Gastrocnemius medialis (tissue), 4 donors: ENCODE measurements around the gene TUFT1. TPM values are rescaled to one million over a fixed set of nuclear protein-coding genes. Genes with fewer than 3 reads are reported as not detected.
"Not testable (repeated sequence)": the region's sequence is repeated elsewhere in the genome, so short reads cannot be mapped to it uniquely, and the experiment has no call there.

Experiments
- ATAC-seq, 2 donors: fragments of 150-250 bp; one replicate each; pipeline ENCODE4 v1.9.1; 2016
- DNase-seq, 2 donors: peaks; one replicate each; pipeline ENCODE4 v3.0.0-alpha.2; 2019
- H3K27ac ChIP-seq, 4 donors: fragments of 200-600 bp; sonication (generic); 1 replicate in 1 of 4; 2 replicates in 3 of 4; pipeline ENCODE4 v1.5.1; 2016 to 2018; ENCODE audit warnings: mild to moderate bottlenecking in 2 of 4, moderate library complexity in 1 of 4
- H3K27me3 ChIP-seq, 3 donors: fragments of 200-600 bp; sonication (generic) in 2 of 3; 1 replicate in 1 of 3; 2 replicates in 2 of 3; pipeline versions ENCODE4 v1.5.1 to v1.6.0; 2016 to 2019; ENCODE audit warnings: mild to moderate bottlenecking in 1 of 3, moderate library complexity in 1 of 3
- H3K36me3 ChIP-seq, 2 donors: fragments of 200-600 bp; sonication (generic) in 1 of 2; one replicate each; pipeline ENCODE4 v1.5.1; 2017 to 2018
- H3K4me1 ChIP-seq, 2 donors: fragments of 200-600 bp; sonication (generic) in 1 of 2; one replicate each; pipeline ENCODE4 v1.5.1; 2016 to 2017; ENCODE audit warnings: mild to moderate bottlenecking in 2 of 2
- H3K4me3 ChIP-seq, 4 donors: fragments of 200-600 bp; sonication (generic) in 3 of 4; 1 replicate in 1 of 4; 2 replicates in 3 of 4; pipeline ENCODE4 v1.5.1; 2016 to 2019; ENCODE audit warnings: mild to moderate bottlenecking in 2 of 4
- H3K9me3 ChIP-seq, 3 donors: fragments of 200-600 bp; sonication (generic) in 2 of 3; 1 replicate in 1 of 3; 2 replicates in 2 of 3; pipeline ENCODE4 v1.5.1; 2016 to 2019
- CTCF ChIP-seq, 5 experiments: fragments of 450-650 bp in 3 of 5; fragments of 200-600 bp in 2 of 5; sonication (generic) in 2 of 5; IDR thresholded peaks in 4 of 5; conservative IDR thresholded peaks in 1 of 5; 1 replicate in 4 of 5; 2 replicates in 1 of 5; pipeline ENCODE4 v1.5.1; 2016 to 2019; ENCODE audit warnings: antibody characterized with exemption in 5 of 5, mild to moderate bottlenecking in 3 of 5, moderate library complexity in 3 of 5
- POLR2A ChIP-seq, 2 donors: fragments of 450-650 bp; IDR thresholded peaks; one replicate each; pipeline ENCODE4 v1.6.1; 2017; ENCODE audit warnings: antibody characterized with exemption in 2 of 2, mild to moderate bottlenecking in 2 of 2, moderate library complexity in 2 of 2
- in situ Hi-C, 4 donors: fragments of 200-750 bp; cut with MboI; loops; one replicate each; pipeline versions ENCODE4 v1.15.0 to v1.8.0; 2017; ENCODE audit warnings: low sequenced_read_pairs in 4 of 4
- intact Hi-C: fragments of 100-400 bp; cut with DNase I; formaldehyde crosslinking; loops from one replicate; pipeline ENCODE4 v1.15.1; 2023; ENCODE audit warnings: low total_unique reads
- total RNA-seq, 4 donors: library from RNA; depleted of rRNA; stranded (reverse); fragments of >200 nt; gene quantifications; one replicate each; pipeline versions ENCODE4 v1.1.0 to v1.2.3, GENCODE V29; 2016

TUFT1 gene
- total RNA-seq, 4 donors from 2014 or later = 1.2 to 4.0 (median 2.7) TPM

GRCh38 chr1:151616505-151616849, 76.4 kb downstream of the TUFT1 start:
- no peak for TF ChIP-seq CTCF (IDR thresholded peaks at IDR 0.05 in 4 of 5, conservative IDR thresholded peaks at IDR 0.05 in 1 of 5)
- no peak for TF ChIP-seq POLR2A (IDR thresholded peaks at IDR 0.05)
- Histone ChIP-seq H3K9me3 (no peaks in the 10 kb centered on the region), H3K36me3 (no peaks in the 10 kb centered on the region), H3K4me1 (peaks cover 56 to 72% of the 10 kb centered on the region in 2 donors), H3K4me3 (no peak overlapping the region), H3K27me3 (no peaks in the 10 kb centered on the region), H3K27ac (peak overlapping the region in 1 of 4 donors; percentile 2)
- ATAC-seq (no peak), DNase-seq (no peak)
- intact Hi-C loops = no loop called here
- in situ Hi-C loops = loop anchor here in 1 of 4 donors (25.0 kb wide), 1 partner anchor 221 kb away; the partner anchor contains the start of genes C2CD4D and RORC

GRCh38 chr1:151618003-151618402, 77.9 kb downstream of the TUFT1 start:
- Histone ChIP-seq H3K4me1 (peaks cover 62 to 81% of the 10 kb centered on the region in 2 donors), H3K27ac (peak overlapping the region in 2 of 4 donors; percentile 3 to 90)
- intact Hi-C loops = no loop called here

GRCh38 chr1:151618470-151618869, 78.4 kb downstream of the TUFT1 start:
- in situ Hi-C loops = loop anchor here in 1 of 4 donors (25.0 kb wide), 1 partner anchor 219 kb away; the partner anchor contains the start of genes C2CD4D and RORC
- no peak overlapping the region for H3K4me3 ChIP-seq
- DNase-seq (no peak), ATAC-seq (no peak)
- TF ChIP-seq POLR2A (IDR thresholded peaks at IDR 0.05) = no peak
- no peak for TF ChIP-seq CTCF (IDR thresholded peaks at IDR 0.05 in 4 of 5, conservative IDR thresholded peaks at IDR 0.05 in 1 of 5)
- intact Hi-C loops = no loop called here
- H3K36me3 ChIP-seq = no peaks in the 10 kb centered on the region
- H3K27me3 ChIP-seq = no peaks in the 10 kb centered on the region
- H3K27ac ChIP-seq = peak overlapping the region in 2 of 4 donors; percentile 83 to 90
- peaks cover 58 to 76% of the 10 kb centered on the region in 2 donors for H3K4me1 ChIP-seq
- no peaks in the 10 kb centered on the region for H3K9me3 ChIP-seq

More at GRCh38 chr1:151618003-151618402, 77.9 kb downstream of the TUFT1 start:
- Histone ChIP-seq H3K9me3 (no peaks in the 10 kb centered on the region), H3K27me3 (no peaks in the 10 kb centered on the region), H3K36me3 (no peaks in the 10 kb centered on the region), H3K4me3 (no peak overlapping the region)
- ATAC-seq (no peak), DNase-seq (no peak)
- TF ChIP-seq POLR2A (IDR thresholded peaks at IDR 0.05) = no peak
- no peak for TF ChIP-seq CTCF (IDR thresholded peaks at IDR 0.05 in 4 of 5, conservative IDR thresholded peaks at IDR 0.05 in 1 of 5)
- in situ Hi-C loops = loop anchor here in 1 of 4 donors (25.0 kb wide), 1 partner anchor 219 kb away; the partner anchor contains the start of genes C2CD4D and RORC

GRCh38 chr1:151618996-151619395, 78.9 kb downstream of the TUFT1 start:
- H3K9me3 ChIP-seq, ATAC-seq, H3K4me3 ChIP-seq, intact Hi-C loops, DNase-seq, H3K27me3 ChIP-seq, H3K36me3 ChIP-seq: not testable (repeated sequence)
- in situ Hi-C loops = loop anchor here in 1 of 4 donors (25.0 kb wide), 1 partner anchor 218 kb away; the partner anchor contains the start of genes C2CD4D and RORC
- peak overlapping the region; percentile 82 to 90 (median 83) for H3K27ac ChIP-seq
- H3K4me1 ChIP-seq = peaks cover 52 to 72% of the 10 kb centered on the region in 2 donors

GRCh38 chr1:151619489-151620093, 79.5 kb downstream of the TUFT1 start:
- H3K4me3 ChIP-seq = peak overlapping the region in 1 of 4 donors; percentile 35
- DNase-seq = no peak

More at GRCh38 chr1:151619489-151620093, 79.5 kb downstream of the TUFT1 start:
- Histone ChIP-seq H3K4me1 (peaks cover 46 to 66% of the 10 kb centered on the region in 2 donors), H3K36me3 (no peaks in the 10 kb centered on the region), H3K27me3 (no peaks in the 10 kb centered on the region), H3K27ac (peak overlapping the region; percentile 82 to 90 (median 83)), H3K9me3 (no peaks in the 10 kb centered on the region)
- in situ Hi-C loops = loop anchor here in 1 of 4 donors (25.0 kb wide), 1 partner anchor 218 kb away; the partner anchor contains the start of genes C2CD4D and RORC
- peak; percentile 75 to 85 for ATAC-seq
- intact Hi-C loops = no loop called here
- TF ChIP-seq POLR2A (IDR thresholded peaks at IDR 0.05) (no peak), CTCF (IDR thresholded peaks at IDR 0.05 in 4 of 5, conservative IDR thresholded peaks at IDR 0.05 in 1 of 5) (no peak)
